GM23248 (cell line): ENCODE results near the gene PIF1.

ENCODE experiments used
- EZH2 ChIP-seq: fragments of 200-600 bp; sonication (generic); IDR thresholded peaks from 2 replicates; pipeline ENCODE4 v1.6.1; 2018; ENCODE audit warnings: antibody characterized with exemption, mild to moderate bottlenecking; ENCODE audit not compliant: insufficient read depth, poor library complexity, severe bottlenecking
- EZH2phosphoT487 ChIP-seq: fragments of 200-600 bp; sonication (generic); IDR thresholded peaks from 2 replicates; pipeline ENCODE4 v1.6.1; 2018; ENCODE audit warnings: antibody characterized with exemption, moderate library complexity, mild to moderate bottlenecking, low read depth; ENCODE audit not compliant: insufficient read depth

DNA sequence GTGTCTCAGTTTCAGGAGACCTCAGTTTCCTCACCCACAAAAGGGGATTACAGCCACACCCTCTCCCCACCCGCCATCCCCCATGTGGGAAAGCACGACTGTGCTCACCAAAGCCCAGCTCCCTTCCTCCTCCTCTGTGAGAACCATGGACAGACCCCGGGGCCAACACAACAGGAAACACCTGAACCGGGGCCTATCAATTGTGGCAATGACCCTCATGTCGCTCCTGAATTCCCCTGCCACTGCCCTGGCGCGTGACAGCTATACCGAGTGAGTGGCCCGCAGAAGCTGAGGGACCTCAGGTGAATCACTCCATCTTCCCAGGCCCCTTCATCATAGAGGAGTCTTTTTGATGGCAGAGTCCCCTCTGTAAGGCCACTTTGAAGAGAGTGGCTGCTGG, 44.9 kb upstream of the PIF1 start:
- TF ChIP-seq EZH2 (no peak), EZH2phosphoT487 (no peak)
